Measurements from ENCODE around the gene TPPP.

Gene TPPP

GRCh38 chr5:651296-652022 lies 41.7 kb downstream of the TPPP start:
- H3K9ac ChIP-seq (ENCODE audit: insufficient read length, low read depth), result no peak overlapping the region
- H3K27me3 ChIP-seq (ENCODE audit: insufficient read depth, insufficient read length), result no peaks in the 10 kb centered on the region
- DNase-seq (ENCODE audit: low read depth, low spot score), result no peak
- H3K36me3 ChIP-seq (ENCODE audit: insufficient read depth, insufficient read length, low read length), result peaks cover 79% of the 10 kb centered on the region
- H3K4me1 ChIP-seq (ENCODE audit: insufficient read depth, insufficient read length), result no peaks in the 10 kb centered on the region
- TF ChIP-seq SUZ12 (IDR thresholded peaks at IDR 0.05; ENCODE audit: extremely low read depth, insufficient read depth, insufficient read length), result no peak
- TF ChIP-seq ZNF274 (IDR thresholded peaks at IDR 0.05; ENCODE audit: low read depth, low read length), result no peak
- no peak for TF ChIP-seq YY1 (IDR thresholded peaks at IDR 0.05; ENCODE audit: insufficient read depth, insufficient read length)
- peaks cover 35% of the 10 kb centered on the region; the same call in 1 of the 2 replicates for H3K9me3 ChIP-seq (ENCODE audit: insufficient read depth, low read length)
- no peak overlapping the region for H3K4me3 ChIP-seq (ENCODE audit: insufficient read length, low read depth)

- no peak for TF ChIP-seq SUZ12 (IDR thresholded peaks at IDR 0.05; ENCODE audit: extremely low read depth, insufficient read depth, insufficient read length)
- no peak for TF ChIP-seq ZNF274 (IDR thresholded peaks at IDR 0.05; ENCODE audit: low read depth, low read length)
- no peak for TF ChIP-seq YY1 (IDR thresholded peaks at IDR 0.05; ENCODE audit: insufficient read depth, insufficient read length)
- Histone ChIP-seq H3K9ac (ENCODE audit: insufficient read length, low read depth) (no peak overlapping the region), H3K9me3 (ENCODE audit: insufficient read depth, low read length) (peaks cover 23% of the 10 kb centered on the region; the same call in 1 of the 2 replicates), H3K36me3 (ENCODE audit: insufficient read depth, insufficient read length, low read length) (peaks cover 86% of the 10 kb centered on the region), H3K4me3 (ENCODE audit: insufficient read length, low read depth) (no peak overlapping the region), H3K4me1 (ENCODE audit: insufficient read depth, insufficient read length) (no peaks in the 10 kb centered on the region), H3K27me3 (ENCODE audit: insufficient read depth, insufficient read length) (no peaks in the 10 kb centered on the region)
- DNase-seq (ENCODE audit: low read depth, low spot score), result no peak
Observed at GRCh38 chr5:647727-648126, 45.4 kb downstream of the TPPP start.

- Histone ChIP-seq H3K9ac (ENCODE audit: insufficient read length, low read depth) (no peak overlapping the region), H3K4me1 (ENCODE audit: insufficient read depth, insufficient read length) (no peaks in the 10 kb centered on the region), H3K27me3 (ENCODE audit: insufficient read depth, insufficient read length) (no peaks in the 10 kb centered on the region), H3K9me3 (ENCODE audit: insufficient read depth, low read length) (peaks cover 23% of the 10 kb centered on the region; the same call in 1 of the 2 replicates), H3K36me3 (ENCODE audit: insufficient read depth, insufficient read length, low read length) (peaks cover 86% of the 10 kb centered on the region), H3K4me3 (ENCODE audit: insufficient read length, low read depth) (no peak overlapping the region)
- no peak for DNase-seq (ENCODE audit: low read depth, low spot score)
- TF ChIP-seq SUZ12 (IDR thresholded peaks at IDR 0.05; ENCODE audit: extremely low read depth, insufficient read depth, insufficient read length) (no peak), YY1 (IDR thresholded peaks at IDR 0.05; ENCODE audit: insufficient read depth, insufficient read length) (no peak), ZNF274 (IDR thresholded peaks at IDR 0.05; ENCODE audit: low read depth, low read length) (no peak)
Observed at GRCh38 chr5:647311-647710, 45.8 kb downstream of the TPPP start.

GRCh38 chr5:646396-647201 lies 46.6 kb downstream of the TPPP start:
- Histone ChIP-seq H3K36me3 (ENCODE audit: insufficient read depth, insufficient read length, low read length) (peaks cover 84% of the 10 kb centered on the region), H3K9me3 (ENCODE audit: insufficient read depth, low read length) (peaks cover 23% of the 10 kb centered on the region; the same call in 1 of the 2 replicates), H3K27me3 (ENCODE audit: insufficient read depth, insufficient read length) (no peaks in the 10 kb centered on the region), H3K4me1 (ENCODE audit: insufficient read depth, insufficient read length) (no peaks in the 10 kb centered on the region), H3K9ac (ENCODE audit: insufficient read length, low read depth) (no peak overlapping the region), H3K4me3 (ENCODE audit: insufficient read length, low read depth) (no peak overlapping the region)
- no peak for DNase-seq (ENCODE audit: low read depth, low spot score)
- TF ChIP-seq SUZ12 (IDR thresholded peaks at IDR 0.05; ENCODE audit: extremely low read depth, insufficient read depth, insufficient read length) (no peak), YY1 (IDR thresholded peaks at IDR 0.05; ENCODE audit: insufficient read depth, insufficient read length) (no peak)

- no peak overlapping the region for H3K9ac ChIP-seq (ENCODE audit: insufficient read length, low read depth)
- H3K4me1 ChIP-seq (ENCODE audit: insufficient read depth, insufficient read length), result no peaks in the 10 kb centered on the region
- H3K9me3 ChIP-seq (ENCODE audit: insufficient read depth, low read length), result peaks cover 23% of the 10 kb centered on the region; the same call in 1 of the 2 replicates
- no peak for DNase-seq (ENCODE audit: low read depth, low spot score)
- H3K27me3 ChIP-seq (ENCODE audit: insufficient read depth, insufficient read length), result no peaks in the 10 kb centered on the region
- H3K36me3 ChIP-seq (ENCODE audit: insufficient read depth, insufficient read length, low read length), result peaks cover 90% of the 10 kb centered on the region
- no peak for TF ChIP-seq SUZ12 (IDR thresholded peaks at IDR 0.05; ENCODE audit: extremely low read depth, insufficient read depth, insufficient read length)
- no peak for TF ChIP-seq ZNF274 (IDR thresholded peaks at IDR 0.05; ENCODE audit: low read depth, low read length)
- TF ChIP-seq YY1 (IDR thresholded peaks at IDR 0.05; ENCODE audit: insufficient read depth, insufficient read length), result no peak
- no peak overlapping the region for H3K4me3 ChIP-seq (ENCODE audit: insufficient read length, low read depth)
Observed at GRCh38 chr5:645421-645820, 47.7 kb downstream of the TPPP start.

GRCh38 chr5:644971-645370 lies 48.2 kb downstream of the TPPP start:
- peaks cover 22% of the 10 kb centered on the region; the same call in 1 of the 2 replicates for H3K9me3 ChIP-seq (ENCODE audit: insufficient read depth, low read length)
- no peaks in the 10 kb centered on the region for H3K27me3 ChIP-seq (ENCODE audit: insufficient read depth, insufficient read length)
- no peak for TF ChIP-seq SUZ12 (IDR thresholded peaks at IDR 0.05; ENCODE audit: extremely low read depth, insufficient read depth, insufficient read length)
- no peak for TF ChIP-seq YY1 (IDR thresholded peaks at IDR 0.05; ENCODE audit: insufficient read depth, insufficient read length)
- no peak for TF ChIP-seq ZNF274 (IDR thresholded peaks at IDR 0.05; ENCODE audit: low read depth, low read length)
- no peak overlapping the region for H3K9ac ChIP-seq (ENCODE audit: insufficient read length, low read depth)
- no peaks in the 10 kb centered on the region for H3K4me1 ChIP-seq (ENCODE audit: insufficient read depth, insufficient read length)
- H3K4me3 ChIP-seq (ENCODE audit: insufficient read length, low read depth), result no peak overlapping the region
- H3K36me3 ChIP-seq (ENCODE audit: insufficient read depth, insufficient read length, low read length), result peaks cover 93% of the 10 kb centered on the region
- no peak for DNase-seq (ENCODE audit: low read depth, low spot score)

- peaks cover 17% of the 10 kb centered on the region; the same call in 1 of the 2 replicates for H3K9me3 ChIP-seq (ENCODE audit: insufficient read depth, low read length)
- no peaks in the 10 kb centered on the region for H3K4me1 ChIP-seq (ENCODE audit: insufficient read depth, insufficient read length)
- no peak overlapping the region for H3K9ac ChIP-seq (ENCODE audit: insufficient read length, low read depth)
- no peaks in the 10 kb centered on the region for H3K27me3 ChIP-seq (ENCODE audit: insufficient read depth, insufficient read length)
- H3K36me3 ChIP-seq (ENCODE audit: insufficient read depth, insufficient read length, low read length), result peaks cover 93% of the 10 kb centered on the region
- TF ChIP-seq ZNF274 (IDR thresholded peaks at IDR 0.05; ENCODE audit: low read depth, low read length) (no peak), YY1 (IDR thresholded peaks at IDR 0.05; ENCODE audit: insufficient read depth, insufficient read length) (no peak), SUZ12 (IDR thresholded peaks at IDR 0.05; ENCODE audit: extremely low read depth, insufficient read depth, insufficient read length) (no peak)
- no peak for DNase-seq (ENCODE audit: low read depth, low spot score)
- H3K4me3 ChIP-seq (ENCODE audit: insufficient read length, low read depth), result no peak overlapping the region
Observed at GRCh38 chr5:644509-644908, 48.6 kb downstream of the TPPP start.
